WTC11 (cell line): ENCODE results near the gene REELD1. TPM values are rescaled to one million over a fixed set of nuclear protein-coding genes. Genes with fewer than 3 reads are reported as not detected.

Source experiments
- ATAC-seq: fragments of 200-7000 bp; cut with Tn5 transposase; 2 replicates; pipeline ENCODE4 v1.10.0; 2021; ENCODE audit warnings: mild to moderate bottlenecking, moderate library complexity
- CTCF ChIA-PET: fragments of 300-600 bp; sonication (Branson Sonifier 250); formaldehyde crosslinking; loops from one replicate; lab custom pipeline; 2021; ENCODE audit warnings: antibody characterized with exemption; lab: Charles Lee
- POLR2A ChIA-PET: fragments of 350-600 bp; sonication (Branson Sonifier 250); formaldehyde crosslinking; loops from one replicate; lab custom pipeline; 2021; ENCODE audit warnings: antibody characterized with exemption; lab: Charles Lee
- DNase-seq: peaks from one replicate; pipeline ENCODE4 v3.0.0; 2021; ENCODE audit warnings: low spot score
- H3K27ac Mint-ChIP-seq: 2 replicates; pipeline ENCODE4 v1.8.0; 2021; ENCODE audit warnings: mixed read lengths
- H3K27me3 Mint-ChIP-seq: 2 replicates; pipeline ENCODE4 v1.8.0; 2021; ENCODE audit warnings: low read depth, mild to moderate bottlenecking, moderate library complexity, mixed read lengths
- H3K36me3 Mint-ChIP-seq: 2 replicates; pipeline ENCODE4 v1.8.0; 2021; ENCODE audit warnings: mixed read lengths
- H3K4me1 Mint-ChIP-seq: 2 replicates; pipeline ENCODE4 v1.8.0; 2022; ENCODE audit warnings: mixed read lengths
- H3K4me3 Mint-ChIP-seq: 2 replicates; pipeline ENCODE4 v1.8.0; 2021; ENCODE audit warnings: mild to moderate bottlenecking, moderate library complexity, mixed read lengths
- H3K9me3 Mint-ChIP-seq: 2 replicates; pipeline ENCODE4 v1.8.0; 2021; ENCODE audit warnings: mixed read lengths
- ATF3 ChIP-seq: sonication (generic); formaldehyde crosslinking; conservative IDR thresholded peaks from 2 replicates; pipeline ENCODE4 v1.8.1; 2022; ENCODE audit warnings: mild to moderate bottlenecking, missing genetic modification reagents
- CBFB ChIP-seq: sonication (generic); formaldehyde crosslinking; IDR thresholded peaks from 2 replicates; pipeline ENCODE4 v1.8.1; 2022; ENCODE audit warnings: mild to moderate bottlenecking, low read depth, missing genetic modification reagents
- CREM ChIP-seq: sonication (generic); formaldehyde crosslinking; IDR thresholded peaks from 2 replicates; pipeline ENCODE4 v1.8.1; 2022; ENCODE audit warnings: mild to moderate bottlenecking, missing genetic modification reagents, moderate library complexity
- E2F1 ChIP-seq: sonication (generic); formaldehyde crosslinking; IDR thresholded peaks from 2 replicates; pipeline ENCODE4 v1.8.0; 2022; ENCODE audit warnings: mild to moderate bottlenecking, missing genetic modification reagents
- ELF4 ChIP-seq: sonication (generic); formaldehyde crosslinking; IDR thresholded peaks from 2 replicates; pipeline ENCODE4 v1.8.1; 2022; ENCODE audit warnings: low read depth, mild to moderate bottlenecking, moderate library complexity, missing genetic modification reagents
- ESRRA ChIP-seq: sonication (generic); formaldehyde crosslinking; IDR thresholded peaks from 2 replicates; pipeline ENCODE4 v1.8.1; 2022; ENCODE audit warnings: mild to moderate bottlenecking, missing genetic modification reagents, borderline replicate concordance
- FOXK1 ChIP-seq: sonication (generic); formaldehyde crosslinking; IDR thresholded peaks from 2 replicates; pipeline ENCODE4 v1.8.0; 2022; ENCODE audit warnings: mild to moderate bottlenecking, moderate library complexity, missing genetic modification reagents
- MLX ChIP-seq: sonication (generic); formaldehyde crosslinking; IDR thresholded peaks from 2 replicates; pipeline ENCODE4 v1.8.1; 2023; ENCODE audit warnings: mild to moderate bottlenecking, missing genetic modification reagents, moderate library complexity
- MXD4 ChIP-seq: fragments of 250-450 bp; sonication (Bioruptor Pico); IDR thresholded peaks from 2 replicates; pipeline ENCODE4 v1.8.0; 2021; ENCODE audit warnings: mild to moderate bottlenecking, moderate library complexity, borderline replicate concordance
- NFYB ChIP-seq: sonication (generic); formaldehyde crosslinking; conservative IDR thresholded peaks from 2 replicates; pipeline ENCODE4 v1.8.0; 2022; ENCODE audit warnings: low read depth, missing genetic modification reagents
- NR3C1 ChIP-seq: sonication (generic); formaldehyde crosslinking; conservative IDR thresholded peaks from 2 replicates; pipeline ENCODE4 v1.8.1; 2023; ENCODE audit warnings: low read depth, mild to moderate bottlenecking, missing genetic modification reagents
- RELA ChIP-seq: sonication (generic); formaldehyde crosslinking; IDR thresholded peaks from 2 replicates; pipeline ENCODE4 v1.8.1; 2022; ENCODE audit warnings: missing genetic modification reagents, mild to moderate bottlenecking, borderline replicate concordance
- SMAD4 ChIP-seq: sonication (generic); formaldehyde crosslinking; IDR thresholded peaks from 2 replicates; pipeline ENCODE4 v1.8.0; 2022; ENCODE audit warnings: mild to moderate bottlenecking, missing genetic modification reagents
- TP53 ChIP-seq: sonication (generic); formaldehyde crosslinking; IDR thresholded peaks from 2 replicates; pipeline ENCODE4 v1.8.1; 2023; ENCODE audit warnings: mild to moderate bottlenecking, missing genetic modification reagents
- USF1 ChIP-seq: sonication (generic); formaldehyde crosslinking; IDR thresholded peaks from 2 replicates; pipeline ENCODE4 v1.8.0; 2022; ENCODE audit warnings: mild to moderate bottlenecking, missing genetic modification reagents
- USF2 ChIP-seq: sonication (generic); formaldehyde crosslinking; IDR thresholded peaks from 2 replicates; pipeline ENCODE4 v1.8.1; 2023; ENCODE audit warnings: mild to moderate bottlenecking, missing genetic modification reagents, moderate library complexity
- ZNF219 ChIP-seq: sonication (generic); formaldehyde crosslinking; IDR thresholded peaks from 2 replicates; pipeline ENCODE4 v1.8.0; 2023; ENCODE audit warnings: missing genetic modification reagents, mild to moderate bottlenecking, borderline replicate concordance
- ZNF281 ChIP-seq: sonication (generic); formaldehyde crosslinking; IDR thresholded peaks from 2 replicates; pipeline ENCODE4 v1.8.0; 2023; ENCODE audit warnings: mild to moderate bottlenecking, missing genetic modification reagents
- ZNF317 ChIP-seq: sonication (generic); formaldehyde crosslinking; IDR thresholded peaks from 2 replicates; pipeline ENCODE4 v1.8.1; 2023; ENCODE audit warnings: low read depth, mild to moderate bottlenecking, moderate library complexity, missing genetic modification reagents, borderline replicate concordance
- ZNF396 ChIP-seq: fragments of 250-450 bp; sonication (Bioruptor Pico); IDR thresholded peaks from 2 replicates; pipeline ENCODE4 v1.8.0; 2021; ENCODE audit warnings: mild to moderate bottlenecking, moderate library complexity, borderline replicate concordance
- ZNF671 ChIP-seq: fragments of 250-450 bp; sonication (Bioruptor Pico); IDR thresholded peaks from 2 replicates; pipeline ENCODE4 v1.8.0; 2021; ENCODE audit warnings: mild to moderate bottlenecking
- total RNA-seq: library from RNA; stranded (reverse); gene quantifications from 3 replicates; pipeline ENCODE4 v1.2.3, GENCODE V29; 2021

The REELD1 gene
- total RNA-seq, 1 experiment from 2014 or later, result not detected

GRCh38 chr4:146246381-146246780 lies 32.0 kb downstream of the REELD1 start:
- H3K4me1 Mint-ChIP-seq, result peaks cover 9% of the 10 kb centered on the region
- no peak for DNase-seq
- POLR2A ChIA-PET, result no interaction called here
- no peaks in the 10 kb centered on the region for H3K36me3 Mint-ChIP-seq
- H3K4me3 Mint-ChIP-seq, result no peak overlapping the region
- no peaks in the 10 kb centered on the region; the same call in 1 of the 2 replicates for H3K27me3 Mint-ChIP-seq
- H3K9me3 Mint-ChIP-seq, result no peaks in the 10 kb centered on the region
- no peak overlapping the region for H3K27ac Mint-ChIP-seq
- CTCF ChIA-PET, result interaction anchor here (1.5 kb wide), 1 partner anchor 151 kb away, joined by 3 read pairs; no protein-coding TSS in a partner anchor
- TF ChIP-seq MXD4 (CRISPR knock-in tag) (no peak), ESRRA (no peak), RELA (CRISPR knock-in tag) (no peak), CREM (CRISPR knock-in tag) (no peak), USF1 (CRISPR knock-in tag) (no peak), CBFB (CRISPR knock-in tag) (no peak), ZNF317 (CRISPR knock-in tag) (no peak), ATF3 (no peak), ZNF281 (CRISPR knock-in tag) (no peak)
- no peak for ATAC-seq

GRCh38 chr4:146247356-146247755 lies 33.0 kb downstream of the REELD1 start:
- DNase-seq (no peak), ATAC-seq (no peak)
- Mint-ChIP-seq H3K4me1 (peaks cover 2% of the 10 kb centered on the region; the same call in 1 of the 2 replicates), H3K9me3 (no peaks in the 10 kb centered on the region), H3K27ac (no peak overlapping the region), H3K4me3 (no peak overlapping the region), H3K36me3 (no peaks in the 10 kb centered on the region), H3K27me3 (no peaks in the 10 kb centered on the region; the same call in 1 of the 2 replicates)
- POLR2A ChIA-PET, result no interaction called here
- CTCF ChIA-PET, result interaction anchor here (1.5 kb wide), 1 partner anchor 152 kb away, joined by 3 read pairs; no protein-coding TSS in a partner anchor
- TF ChIP-seq ZNF219 (CRISPR knock-in tag) (no peak), SMAD4 (CRISPR knock-in tag) (no peak), NFYB (CRISPR knock-in tag) (no peak), NR3C1 (CRISPR knock-in tag) (no peak), ELF4 (CRISPR knock-in tag) (no peak), MXD4 (CRISPR knock-in tag) (no peak), ZNF671 (CRISPR knock-in tag) (no peak), TP53 (CRISPR knock-in tag) (no peak)

- no peaks in the 10 kb centered on the region for H3K4me1 Mint-ChIP-seq
- no peak overlapping the region for H3K27ac Mint-ChIP-seq
- no peak for ATAC-seq
- ChIA-PET POLR2A (no interaction called here), CTCF (no interaction called here)
- H3K27me3 Mint-ChIP-seq, result no peaks in the 10 kb centered on the region
- H3K4me3 Mint-ChIP-seq, result no peak overlapping the region
- no peaks in the 10 kb centered on the region for H3K36me3 Mint-ChIP-seq
- H3K9me3 Mint-ChIP-seq, result no peaks in the 10 kb centered on the region
- no peak for DNase-seq
- no peak for TF ChIP-seq USF1 (CRISPR knock-in tag)
- TF ChIP-seq ELF4 (CRISPR knock-in tag), result no peak
- no peak for TF ChIP-seq E2F1 (CRISPR knock-in tag)
- no peak for TF ChIP-seq USF2 (CRISPR knock-in tag)
- no peak for TF ChIP-seq ZNF281 (CRISPR knock-in tag)
- no peak for TF ChIP-seq FOXK1 (CRISPR knock-in tag)
- TF ChIP-seq ZNF396 (CRISPR knock-in tag), result no peak
- no peak for TF ChIP-seq MLX (CRISPR knock-in tag)
These were observed 38.8 kb downstream of the REELD1 start for GRCh38 chr4:146252969-146253611.
